ENCODE data around the gene HS3ST6. TPM values are rescaled to one million over a fixed set of nuclear protein-coding genes. Genes with fewer than 3 reads are reported as not detected.
A peak's percentile ranks its signal among the peaks of the same experiment; 100 is the strongest.

HS3ST6 gene
- total and polyA plus RNA-seq, 2 of the 13 experiments (the other 11 are each of a cell fraction or from before 2014, with no cell fraction given), result not detected

DNA sequence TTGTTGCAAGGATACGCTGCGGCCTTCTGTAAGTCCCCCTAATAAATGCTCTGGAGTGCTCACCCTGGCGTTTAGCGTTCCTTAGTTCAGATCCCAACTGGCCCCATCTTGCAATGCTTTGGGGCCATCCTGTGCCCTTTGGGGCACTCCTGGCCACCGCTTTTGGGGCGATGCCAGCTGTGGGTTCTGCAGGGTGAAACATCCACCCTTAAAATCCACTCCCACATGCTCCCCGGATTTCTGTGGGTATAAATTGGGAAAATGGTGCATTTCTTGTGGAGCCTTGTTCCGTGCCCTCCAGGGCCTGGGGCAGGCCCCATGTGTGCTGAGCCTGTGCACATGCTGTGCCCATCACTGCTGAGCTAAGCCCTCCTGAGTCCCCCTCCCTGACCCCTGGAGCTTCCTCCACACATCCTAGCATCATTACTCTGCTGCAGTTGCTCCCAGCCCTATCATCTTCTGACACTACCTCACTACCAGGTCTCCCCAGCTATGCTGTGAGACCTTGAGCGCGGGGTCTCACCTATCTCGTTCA lies 18.8 kb upstream of the HS3ST6 start:
- Histone ChIP-seq H3K9me3 (ENCODE audit: low read length) (no peaks in the 10 kb centered on the region), H3K4me1 (ENCODE audit: insufficient read depth, low read length) (peaks cover 88% of the 10 kb centered on the region), H3K27me3 (ENCODE audit: control insufficient read depth in 1 of 2, insufficient read depth in 2 of 2, low read length in 2 of 2) (no peaks in the 10 kb centered on the region), H3K27ac (ENCODE audit: extremely low read length, insufficient read depth, low read length) (peak overlapping the region; percentile 16), H3K9ac (ENCODE audit: insufficient read depth, low read depth, low read length) (no peak overlapping the region), H3K79me2 (ENCODE audit: insufficient read depth, low read length) (peaks cover 16% of the 10 kb centered on the region), H4K20me1 (ENCODE audit: insufficient read depth, low read length) (no peaks in the 10 kb centered on the region), H3K4me3 (replicated peaks in 1 of 3; ENCODE audit: insufficient read depth in 1 of 3, low read depth in 2 of 3, low read length in 3 of 3) (no peak overlapping the region), H3K36me3 (replicated peaks in 1 of 2; ENCODE audit: control insufficient read depth in 1 of 2, insufficient read depth in 2 of 2, low read length in 2 of 2) (peaks cover 7 to 24% of the 10 kb centered on the region in 2 experiments; a peak in 3 of 5 replicates), H2AFZ (ENCODE audit: low read length) (no peak overlapping the region), H3K4me2 (ENCODE audit: low read depth, low read length) (no peak overlapping the region)
- in situ Hi-C loops (cut with HindIII; ENCODE audit: extremely low pct_ligation_motif_present, low pct_unique_long_range_greater_than_20kb) (no loop called here), intact Hi-C loops (cut with micrococcal nuclease; ENCODE audit: unreplicated experiment) (no loop called here)
- POLR2A ChIA-PET, result interaction anchor here (0.6 to 3.2 kb wide), 3 partner anchors 28 to 109 kb away, joined by 3 to 14 read pairs (median 5); partner anchors contain the start of genes FAHD1 and RPS2
- 87% methylated on average over 11 of the region's 11 CpGs for WGBS (ENCODE audit: low lambda C conversion rate)
- FAIRE-seq (no peak), ATAC-seq (no peak), DNase-seq (ENCODE audit: low spot score) (no peak)
- BruUV-seq (replicated peaks), result no TSS peak
- CTCF ChIA-PET (ENCODE audit: low intra/inter-chr PET ratio, low total read pairs), result no interaction called here
- TF ChIP-seq TAF1 (CRISPR knock-in tag; IDR thresholded peaks at IDR 0.05), result no peak
- TF ChIP-seq MED13 (CRISPR knock-in tag; IDR thresholded peaks at IDR 0.05), result no peak
- no peak for TF ChIP-seq HNRNPK (IDR thresholded peaks at IDR 0.05; ENCODE audit: low read depth, low read length, poor library complexity, severe bottlenecking)
- TF ChIP-seq ARHGAP35 (CRISPR knock-in tag; IDR thresholded peaks at IDR 0.05; ENCODE audit: borderline replicate concordance), result no peak
- no peak for TF ChIP-seq GABPA (IDR thresholded peaks at IDR 0.05; ENCODE audit: low read depth, low read length)
- no peak for TF ChIP-seq GABPA (CRISPR knock-in tag; IDR thresholded peaks at IDR 0.05; ENCODE audit: low read depth)
- TF ChIP-seq TEAD3 (CRISPR knock-in tag; optimal IDR thresholded peaks at IDR 0.05; ENCODE audit: borderline replicate concordance), result no peak
- TF ChIP-seq, protein P1, sequence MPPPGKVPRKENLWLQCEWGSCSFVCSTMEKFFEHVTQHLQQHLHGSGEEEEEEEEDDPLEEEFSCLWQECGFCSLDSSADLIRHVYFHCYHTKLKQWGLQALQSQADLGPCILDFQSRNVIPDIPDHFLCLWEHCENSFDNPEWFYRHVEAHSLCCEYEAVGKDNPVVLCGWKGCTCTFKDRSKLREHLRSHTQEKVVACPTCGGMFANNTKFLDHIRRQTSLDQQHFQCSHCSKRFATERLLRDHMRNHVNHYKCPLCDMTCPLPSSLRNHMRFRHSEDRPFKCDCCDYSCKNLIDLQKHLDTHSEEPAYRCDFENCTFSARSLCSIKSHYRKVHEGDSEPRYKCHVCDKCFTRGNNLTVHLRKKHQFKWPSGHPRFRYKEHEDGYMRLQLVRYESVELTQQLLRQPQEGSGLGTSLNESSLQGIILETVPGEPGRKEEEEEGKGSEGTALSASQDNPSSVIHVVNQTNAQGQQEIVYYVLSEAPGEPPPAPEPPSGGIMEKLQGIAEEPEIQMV (CRISPR knock-in tag; IDR thresholded peaks at IDR 0.05; ENCODE audit: low read depth), result no peak
- TF ChIP-seq MEF2D (CRISPR knock-in tag; IDR thresholded peaks at IDR 0.05), result no peak
- TF ChIP-seq, protein P2, sequence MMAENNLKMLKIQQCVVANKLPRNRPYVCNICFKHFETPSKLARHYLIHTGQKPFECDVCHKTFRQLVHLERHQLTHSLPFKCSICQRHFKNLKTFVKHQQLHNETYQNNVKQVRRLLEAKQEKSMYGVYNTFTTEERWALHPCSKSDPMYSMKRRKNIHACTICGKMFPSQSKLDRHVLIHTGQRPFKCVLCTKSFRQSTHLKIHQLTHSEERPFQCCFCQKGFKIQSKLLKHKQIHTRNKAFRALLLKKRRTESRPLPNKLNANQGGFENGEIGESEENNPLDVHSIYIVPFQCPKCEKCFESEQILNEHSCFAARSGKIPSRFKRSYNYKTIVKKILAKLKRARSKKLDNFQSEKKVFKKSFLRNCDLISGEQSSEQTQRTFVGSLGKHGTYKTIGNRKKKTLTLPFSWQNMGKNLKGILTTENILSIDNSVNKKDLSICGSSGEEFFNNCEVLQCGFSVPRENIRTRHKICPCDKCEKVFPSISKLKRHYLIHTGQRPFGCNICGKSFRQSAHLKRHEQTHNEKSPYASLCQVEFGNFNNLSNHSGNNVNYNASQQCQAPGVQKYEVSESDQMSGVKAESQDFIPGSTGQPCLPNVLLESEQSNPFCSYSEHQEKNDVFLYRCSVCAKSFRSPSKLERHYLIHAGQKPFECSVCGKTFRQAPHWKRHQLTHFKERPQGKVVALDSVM (CRISPR knock-in tag; IDR thresholded peaks at IDR 0.05), result no peak
- TF ChIP-seq BHLHE40 (IDR thresholded peaks at IDR 0.05; ENCODE audit: low read length), result no peak
- peak; percentile 58 for TF ChIP-seq AGO2 (optimal IDR thresholded peaks at IDR 0.05; ENCODE audit: low read depth, low read length)
- TF ChIP-seq, protein P3, sequence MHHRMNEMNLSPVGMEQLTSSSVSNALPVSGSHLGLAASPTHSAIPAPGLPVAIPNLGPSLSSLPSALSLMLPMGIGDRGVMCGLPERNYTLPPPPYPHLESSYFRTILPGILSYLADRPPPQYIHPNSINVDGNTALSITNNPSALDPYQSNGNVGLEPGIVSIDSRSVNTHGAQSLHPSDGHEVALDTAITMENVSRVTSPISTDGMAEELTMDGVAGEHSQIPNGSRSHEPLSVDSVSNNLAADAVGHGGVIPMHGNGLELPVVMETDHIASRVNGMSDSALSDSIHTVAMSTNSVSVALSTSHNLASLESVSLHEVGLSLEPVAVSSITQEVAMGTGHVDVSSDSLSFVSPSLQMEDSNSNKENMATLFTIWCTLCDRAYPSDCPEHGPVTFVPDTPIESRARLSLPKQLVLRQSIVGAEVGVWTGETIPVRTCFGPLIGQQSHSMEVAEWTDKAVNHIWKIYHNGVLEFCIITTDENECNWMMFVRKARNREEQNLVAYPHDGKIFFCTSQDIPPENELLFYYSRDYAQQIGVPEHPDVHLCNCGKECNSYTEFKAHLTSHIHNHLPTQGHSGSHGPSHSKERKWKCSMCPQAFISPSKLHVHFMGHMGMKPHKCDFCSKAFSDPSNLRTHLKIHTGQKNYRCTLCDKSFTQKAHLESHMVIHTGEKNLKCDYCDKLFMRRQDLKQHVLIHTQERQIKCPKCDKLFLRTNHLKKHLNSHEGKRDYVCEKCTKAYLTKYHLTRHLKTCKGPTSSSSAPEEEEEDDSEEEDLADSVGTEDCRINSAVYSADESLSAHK (CRISPR knock-in tag; IDR thresholded peaks at IDR 0.05; ENCODE audit: borderline replicate concordance), result no peak
- TF ChIP-seq KDM5A (IDR thresholded peaks at IDR 0.05; ENCODE audit: borderline replicate concordance, low read length), result no peak
- TF ChIP-seq ZNF251 (CRISPR knock-in tag; IDR thresholded peaks at IDR 0.05), result no peak
- no peak for TF ChIP-seq KLF6 (CRISPR knock-in tag; IDR thresholded peaks at IDR 0.05)
- TF ChIP-seq POLR2AphosphoS2 (IDR thresholded peaks at IDR 0.05; ENCODE audit: low read depth, low read length), result no peak
